NCI-H187 treated with DMSO at 0.1 percent for 48 hours (cell line): ENCODE data around the gene HDLBP.

Experiments
- DNase-seq: peaks from one replicate; lab custom pipeline; 2025; lab: John Stamatoyannopoulos, UW

HDLBP gene

GRCh38 chr2:241194811-241195210 is 120.7 kb downstream of the HDLBP start:
- DNase-seq = no peak

- no peak for DNase-seq
Observed at GRCh38 chr2:241193271-241193670, 122.2 kb downstream of the HDLBP start.

GRCh38 chr2:241191081-241191480 is 124.4 kb downstream of the HDLBP start:
- no peak for DNase-seq

- no peak for DNase-seq
Observed at GRCh38 chr2:241190291-241190981, 125.0 kb downstream of the HDLBP start.

- no peak for DNase-seq
Observed at GRCh38 chr2:241189856-241190201, 125.6 kb downstream of the HDLBP start.

- no peak for DNase-seq
Observed at GRCh38 chr2:241189093-241189855, 126.2 kb downstream of the HDLBP start.

- no peak for DNase-seq
Observed at GRCh38 chr2:241188361-241189092, 126.9 kb downstream of the HDLBP start, which contains the start of gene ANO7. ANO7 (plus strand) TSS chr2:241188677; CDS start chr2:241190064, 1,387 bp downstream.

- DNase-seq = no peak
Observed at GRCh38 chr2:241187918-241188234, 127.6 kb downstream of the HDLBP start.

GRCh38 chr2:241187101-241187917 is 128.2 kb downstream of the HDLBP start:
- DNase-seq = no peak

- no peak for DNase-seq
Observed at GRCh38 chr2:241185961-241186360, 129.5 kb downstream of the HDLBP start.

GRCh38 chr2:241184901-241185300 is 130.6 kb downstream of the HDLBP start:
- DNase-seq = no peak

GRCh38 chr2:241183221-241183620 is 132.3 kb downstream of the HDLBP start:
- no peak for DNase-seq

- no peak for DNase-seq
Observed at GRCh38 chr2:241182531-241183133, 132.8 kb downstream of the HDLBP start.

GRCh38 chr2:241182126-241182525 is 133.3 kb downstream of the HDLBP start:
- no peak for DNase-seq

- DNase-seq = no peak
Observed at GRCh38 chr2:241180495-241180894, 135.0 kb downstream of the HDLBP start.

- no peak for DNase-seq
Observed at GRCh38 chr2:241179899-241180298, 135.6 kb downstream of the HDLBP start.

GRCh38 chr2:241178961-241179360 is 136.5 kb downstream of the HDLBP start:
- DNase-seq = no peak

- DNase-seq = no peak
Observed at GRCh38 chr2:241177526-241178334, 137.7 kb downstream of the HDLBP start.
